Thyroid gland (tissue), 4 donors: ENCODE results near the gene RARG.

ENCODE experiments used
- CTCF ChIP-seq, 6 experiments: fragments of 200-600 bp in 3 of 6; fragments of 450-650 bp in 3 of 6; sonication (generic) in 3 of 6; IDR thresholded peaks; one replicate each; pipeline ENCODE4 v1.5.1; 2016 to 2019; ENCODE audit warnings: antibody characterized with exemption in 6 of 6, mild to moderate bottlenecking in 2 of 6, inconsistent platforms in 1 of 6, moderate library complexity in 1 of 6
- POLR2A ChIP-seq, 2 donors: fragments of 450-650 bp; IDR thresholded peaks; one replicate each; pipeline ENCODE4 v1.6.1; 2017; ENCODE audit warnings: antibody characterized with exemption in 2 of 2, mild to moderate bottlenecking in 2 of 2, moderate library complexity in 1 of 2

- TF ChIP-seq CTCF (IDR thresholded peaks at IDR 0.05): no peak
- TF ChIP-seq POLR2A (IDR thresholded peaks at IDR 0.05): no peak
These were observed 4.6 kb upstream of the RARG start for GRCh38 chr12:53236443-53237111.
